Gastroesophageal sphincter (tissue), 2 donors: Measurements from ENCODE around the gene CERS4.
"Not testable (repeated sequence)": the region's sequence is repeated elsewhere in the genome, so short reads cannot be mapped to it uniquely, and the experiment has no call there.

Source experiments
- POLR2A ChIP-seq, 2 donors: fragments of 450-650 bp; IDR thresholded peaks; one replicate each; pipeline ENCODE4 v1.6.1; 2017; ENCODE audit warnings: antibody characterized with exemption in 2 of 2, mild to moderate bottlenecking in 2 of 2, moderate library complexity in 1 of 2
- POLR2AphosphoS5 ChIP-seq: sonication (generic); formaldehyde crosslinking; IDR thresholded peaks from one replicate; pipeline ENCODE4 v1.6.1; 2017; ENCODE audit warnings: antibody characterized with exemption

DNA sequence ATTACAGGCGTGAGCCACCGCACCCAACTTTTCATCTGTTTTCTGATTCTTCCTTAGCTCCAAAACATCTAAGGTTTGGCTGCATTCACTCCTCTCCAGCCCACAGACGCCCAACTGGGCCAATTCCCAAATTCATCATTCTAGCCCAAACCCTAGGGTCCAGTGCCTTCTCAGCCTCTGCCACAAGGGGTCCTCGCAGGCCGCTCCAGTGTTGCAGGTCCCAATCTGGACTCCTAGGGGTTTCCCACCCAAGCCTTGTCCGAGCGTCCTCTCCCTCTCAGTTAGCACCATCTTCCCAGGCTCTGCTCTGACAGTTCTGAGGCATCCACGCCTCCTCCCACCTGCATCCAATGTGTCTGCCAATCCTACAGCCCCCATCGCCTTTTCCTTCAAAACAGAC lies 82.2 kb downstream of the CERS4 start:
- TF ChIP-seq POLR2A (IDR thresholded peaks at IDR 0.05); POLR2AphosphoS5: not testable (repeated sequence)
